HG03039 (cell line): ENCODE data around the gene SLC1A6.
"Not testable (repeated sequence)": the region's sequence is repeated elsewhere in the genome, so short reads cannot be mapped to it uniquely, and the experiment has no call there.

Experiments used
- ATAC-seq: cut with Tn5 transposase; IDR thresholded peaks from one replicate; pipeline ENCODE4 v1.9.1; 2021; ENCODE audit warnings: mild to moderate bottlenecking, moderate library complexity; ENCODE audit not compliant: unreplicated experiment

SLC1A6 gene

DNA sequence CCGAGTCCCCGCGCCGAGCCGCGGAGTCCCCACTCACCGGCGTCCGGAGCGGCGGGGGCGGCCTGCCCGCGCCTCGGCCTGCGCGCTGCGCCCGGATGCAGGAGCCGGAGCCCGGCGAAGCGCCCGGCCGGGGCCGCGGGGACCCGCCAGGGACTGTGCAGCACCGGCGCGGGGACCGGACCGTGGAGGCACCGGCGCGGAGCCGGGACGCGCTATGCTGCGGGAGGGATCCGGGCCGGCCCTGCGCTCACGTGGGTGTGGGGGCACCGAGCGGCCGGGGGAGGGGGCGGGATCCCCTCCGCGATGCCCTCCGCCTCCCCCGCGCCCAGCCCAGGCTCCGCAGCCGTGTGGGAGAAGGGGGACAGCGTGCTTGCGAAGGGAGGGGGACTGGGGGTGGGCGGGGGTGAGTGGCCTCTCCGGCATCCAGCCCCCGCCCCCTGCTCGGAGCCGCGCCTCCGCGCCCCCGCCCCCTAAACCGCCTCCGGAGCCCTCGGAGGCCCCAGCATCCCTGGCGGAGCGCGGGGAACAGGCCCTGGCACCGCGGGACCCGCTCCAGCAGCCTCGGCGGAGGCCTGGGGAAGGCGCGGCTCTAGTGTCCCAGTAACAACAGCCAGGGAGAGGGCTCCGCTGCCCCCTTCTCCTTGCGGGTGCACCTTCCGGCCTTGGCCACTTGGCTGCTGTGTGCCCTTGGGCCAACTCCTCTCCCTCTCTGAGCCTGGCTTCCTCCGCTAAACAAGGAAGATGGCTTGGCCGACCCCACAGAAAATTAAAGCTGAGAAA is at the start of gene SLC1A6:
SLC1A6 (minus strand) TSS at position 389 of the 780 bp plus-strand sequence. CDS start 6,954 bp downstream, outside the sequence.
- no peak for ATAC-seq

DNA sequence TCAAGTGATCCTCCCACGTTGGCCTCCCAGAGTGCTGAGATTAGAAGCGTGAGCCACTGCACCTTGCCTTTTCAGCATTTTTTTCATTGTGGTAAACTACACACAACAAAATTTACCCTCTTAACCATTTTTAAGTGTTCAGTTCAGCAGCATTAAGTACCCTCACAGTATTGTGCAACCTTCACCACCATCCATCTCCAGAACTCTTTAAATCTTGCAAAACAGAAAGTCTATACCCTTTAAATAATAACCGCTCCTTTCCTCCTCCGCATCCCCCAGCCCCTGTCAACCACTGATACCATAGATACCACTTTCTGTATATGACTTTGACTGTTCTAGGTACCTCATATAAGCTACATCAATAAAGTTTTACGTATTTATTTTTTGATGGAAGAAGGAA is 48.8 kb upstream of the SLC1A6 start:
- no peak for ATAC-seq

DNA sequence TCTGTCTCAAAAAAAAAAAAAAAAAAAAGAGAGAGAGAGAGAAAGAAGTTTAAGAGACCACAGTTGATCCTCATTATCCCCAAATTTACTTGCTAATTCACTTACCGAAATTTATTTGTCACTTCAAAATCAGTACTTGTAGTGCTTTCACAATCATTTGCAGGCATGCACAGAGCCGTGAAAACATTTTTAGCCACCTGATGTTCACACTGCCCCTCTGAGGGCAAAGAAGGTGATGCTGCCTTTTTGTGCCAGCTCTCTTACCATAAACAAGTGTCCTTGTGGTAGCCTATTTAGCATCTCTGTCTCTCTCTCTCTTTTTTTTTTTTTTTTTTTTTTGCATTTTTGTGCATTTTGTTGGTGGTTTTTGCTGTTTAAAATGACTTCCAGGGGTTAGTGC is 45.6 kb upstream of the SLC1A6 start:
- no peak for ATAC-seq

DNA sequence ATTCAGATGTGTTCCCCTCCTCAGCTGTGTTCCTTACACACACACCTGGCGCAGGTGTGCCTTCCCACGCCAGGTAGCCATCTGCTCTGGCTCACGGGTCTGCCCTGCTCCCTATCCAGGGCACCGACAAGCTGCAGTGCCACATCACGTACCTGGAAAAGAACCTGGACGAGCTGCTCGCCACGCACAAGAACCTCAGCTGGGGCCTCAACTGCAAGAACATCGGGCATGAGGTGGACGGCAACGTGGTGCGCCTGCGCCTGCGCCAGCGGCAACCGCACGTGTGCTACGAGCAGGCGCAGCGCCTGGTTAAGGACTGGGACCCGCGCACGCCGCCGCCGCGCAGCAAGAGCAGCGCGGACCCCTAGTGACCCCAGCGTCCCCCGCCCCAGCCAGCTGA is 43.1 kb upstream of the SLC1A6 start:
- no peak for ATAC-seq

DNA sequence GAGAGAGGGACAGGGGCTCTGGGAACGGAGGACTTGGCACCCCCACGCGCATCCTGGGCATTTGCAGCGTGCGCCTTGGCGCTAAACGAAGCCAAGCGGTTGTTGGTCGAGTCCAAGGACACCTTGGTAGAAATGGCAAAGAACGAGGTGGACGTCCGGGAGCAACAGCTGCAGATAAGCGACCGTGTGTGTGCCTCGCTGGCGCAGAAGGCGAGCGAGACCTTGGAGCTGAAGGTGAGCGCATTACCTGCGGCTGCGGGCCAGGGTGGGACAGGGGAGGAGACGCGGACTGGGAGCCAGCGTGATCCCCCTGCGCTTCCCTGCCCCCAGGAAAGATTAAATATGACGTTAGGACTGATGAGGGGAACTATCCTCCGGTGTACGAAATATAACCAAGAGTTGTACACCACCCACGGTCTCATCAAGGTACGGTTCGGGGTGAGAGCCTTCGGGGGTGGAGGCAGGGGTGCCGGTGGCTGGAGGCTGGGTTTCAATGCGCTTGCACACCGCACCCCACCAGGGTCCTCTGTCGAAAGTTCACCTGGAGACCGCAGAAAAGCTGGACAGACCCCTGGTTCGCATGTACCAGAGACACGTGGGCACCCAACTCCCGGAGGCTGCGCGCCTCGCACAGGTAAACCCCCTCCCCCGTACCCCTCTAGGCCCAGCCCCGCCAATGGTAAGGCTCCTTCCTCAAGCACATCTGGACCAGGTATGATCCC is 41.8 kb upstream of the SLC1A6 start:
- no peak for ATAC-seq

DNA sequence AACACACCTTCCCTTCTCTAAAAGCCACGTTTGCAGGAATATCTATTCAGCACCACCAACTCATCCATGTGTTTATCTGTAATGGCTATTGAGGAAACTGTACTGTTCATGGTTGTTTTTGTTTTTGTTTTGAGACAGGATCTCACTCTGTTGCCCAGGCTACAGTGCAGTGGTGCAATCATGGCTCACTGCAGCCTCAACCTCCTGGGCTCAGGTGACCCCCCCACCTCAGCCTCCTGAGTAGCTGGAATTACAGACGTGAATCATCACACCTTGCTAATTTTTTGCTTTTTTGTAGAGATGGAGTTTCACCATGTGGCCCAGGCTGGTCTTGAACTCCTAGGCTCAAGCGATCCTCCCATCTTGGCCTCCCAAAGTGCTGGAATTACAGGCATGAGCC is 39.2 kb upstream of the SLC1A6 start:
- not testable (repeated sequence) for ATAC-seq

DNA sequence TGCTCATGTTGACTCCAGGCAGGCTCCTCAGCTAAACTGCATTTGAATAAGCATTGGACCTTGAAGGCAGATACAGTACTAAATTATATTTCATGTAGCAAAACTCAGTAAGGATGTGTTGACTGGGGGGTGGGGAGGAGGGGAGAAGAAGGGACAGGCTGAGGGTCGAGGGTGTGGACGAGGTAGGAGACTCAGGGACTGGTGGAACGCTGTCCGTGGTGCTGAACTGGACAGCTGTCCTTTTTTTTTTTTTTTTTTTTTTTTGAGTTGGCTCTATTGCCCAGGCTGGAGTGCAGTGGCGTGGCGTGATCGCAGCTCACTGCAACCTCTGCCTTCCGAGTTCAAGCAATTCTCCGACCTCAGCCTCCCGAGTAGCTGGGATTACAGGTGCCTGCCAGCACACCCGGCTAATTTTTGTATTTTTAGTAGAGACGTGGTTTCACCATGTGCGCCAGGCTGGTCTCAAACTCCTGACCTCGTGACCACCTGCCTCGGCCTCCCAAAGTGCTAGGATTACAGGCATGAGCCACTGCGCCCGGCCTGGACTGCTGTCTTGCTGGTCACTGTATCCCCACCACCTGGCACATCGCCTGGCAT is 36.4 kb upstream of the SLC1A6 start:
- no peak for ATAC-seq

DNA sequence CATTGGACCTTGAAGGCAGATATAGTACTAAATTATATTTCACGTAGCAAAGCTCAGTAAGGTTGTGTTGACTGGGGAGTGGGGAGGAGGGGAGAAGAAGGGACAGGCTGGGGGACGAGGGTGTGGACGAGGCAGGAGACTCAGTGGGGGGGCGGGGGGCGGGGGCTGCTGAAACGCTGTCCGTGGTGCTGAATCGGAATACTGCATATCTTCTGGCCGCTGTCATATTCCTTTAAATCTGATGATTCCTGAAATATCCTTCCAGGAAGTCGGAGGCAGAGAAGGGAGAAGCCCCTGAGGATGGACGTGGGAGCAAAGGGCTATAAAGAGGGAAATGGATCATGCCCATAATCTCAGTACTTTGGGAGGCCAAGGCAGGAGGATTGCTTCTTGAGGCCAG is 34.9 kb upstream of the SLC1A6 start:
- no peak for ATAC-seq

DNA sequence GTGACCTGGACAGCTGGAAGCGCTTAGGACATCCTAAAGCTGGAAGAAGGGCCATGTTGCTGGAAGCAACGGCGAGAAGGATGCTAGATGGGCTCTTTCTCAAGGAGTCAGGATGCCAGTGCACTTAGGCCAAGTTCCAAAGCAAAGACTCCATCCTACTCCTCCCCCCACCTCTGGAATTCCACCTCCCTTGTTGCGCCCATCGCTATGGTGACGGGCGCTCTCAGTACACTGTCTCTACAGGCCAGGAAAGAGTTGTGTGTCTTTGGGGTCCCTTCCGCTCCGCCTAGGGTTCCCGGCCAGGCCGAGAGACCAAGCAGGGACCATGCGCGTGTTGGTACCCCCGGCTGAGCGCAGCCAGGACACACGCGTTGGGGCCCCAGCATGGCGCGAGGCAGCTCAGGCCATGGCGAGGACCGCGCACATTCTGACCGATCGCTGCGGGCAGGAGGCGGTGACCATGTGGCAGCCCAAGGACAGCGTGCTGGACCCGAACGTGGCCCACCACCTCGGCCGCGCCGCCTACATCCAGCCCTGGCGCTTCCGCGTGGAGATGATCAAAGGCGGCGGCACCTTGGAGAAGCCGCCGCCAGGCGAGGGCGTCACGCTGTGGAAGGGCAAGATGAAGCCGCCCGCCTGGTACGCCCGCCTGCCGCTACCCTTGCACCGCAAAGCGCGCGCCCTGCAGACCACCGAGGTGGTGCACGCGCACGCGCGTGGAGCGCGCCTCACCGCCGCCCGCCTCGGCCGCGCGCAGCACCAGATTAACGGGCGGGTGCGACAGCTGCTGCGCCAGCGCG is 31.0 kb upstream of the SLC1A6 start:
- no peak for ATAC-seq

DNA sequence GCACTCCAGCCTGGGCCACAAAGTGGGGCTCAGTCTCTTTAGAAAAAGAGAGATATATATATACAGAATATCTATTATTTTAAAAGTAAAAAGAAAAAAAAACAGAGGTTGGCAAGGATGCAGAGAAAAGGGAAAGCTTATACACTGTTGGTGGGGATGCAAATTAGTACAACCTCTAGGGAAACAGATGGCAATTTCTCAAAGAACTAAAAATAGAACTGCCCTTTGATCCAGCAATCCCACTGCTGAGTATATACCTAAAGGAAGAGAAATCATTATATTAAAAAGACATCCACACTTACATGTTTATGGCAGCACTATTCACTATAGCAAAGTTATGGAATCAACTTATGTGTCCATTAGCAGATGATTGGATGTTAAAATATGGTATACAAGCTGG is 28.6 kb upstream of the SLC1A6 start:
- ATAC-seq = no peak

DNA sequence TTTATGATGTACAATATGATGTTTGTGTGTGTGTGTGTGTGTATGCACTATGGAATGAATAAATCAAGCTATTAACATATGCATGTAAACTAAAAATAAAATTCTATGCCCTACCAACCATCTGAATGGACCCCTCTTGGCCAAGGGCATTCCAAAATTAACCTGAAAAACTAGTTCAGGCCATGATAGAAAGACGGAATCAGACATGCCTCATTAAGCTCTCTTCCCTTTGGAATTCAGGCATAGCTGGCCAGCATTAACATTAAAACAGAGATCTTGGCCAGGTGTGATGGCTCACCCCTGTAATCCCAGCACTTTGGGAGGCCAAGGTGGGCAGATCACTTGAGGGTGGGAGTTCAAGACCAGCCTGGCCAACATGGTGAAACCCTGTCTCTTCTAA is 18.3 kb upstream of the SLC1A6 start:
- ATAC-seq = no peak

DNA sequence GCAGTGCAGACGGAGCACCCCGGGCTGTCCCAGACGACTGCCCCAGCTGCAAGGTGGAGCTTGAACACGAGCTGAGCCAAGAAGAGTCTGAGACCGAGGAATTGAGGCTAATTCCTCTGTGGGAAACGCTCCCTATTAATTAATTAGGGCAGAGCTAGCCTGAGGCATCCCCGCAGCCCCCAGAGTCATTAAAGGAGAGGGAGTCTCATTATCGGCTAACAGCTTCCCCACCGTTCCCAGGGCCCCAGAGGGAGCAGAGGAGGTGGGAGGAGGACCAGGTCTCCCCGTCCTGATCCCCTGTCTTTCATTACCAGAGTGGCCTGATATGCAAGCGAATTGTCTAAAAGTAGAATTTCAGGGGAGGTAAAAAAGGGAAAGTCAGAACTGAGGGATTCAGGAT is 13.1 kb upstream of the SLC1A6 start:
- ATAC-seq = no peak

DNA sequence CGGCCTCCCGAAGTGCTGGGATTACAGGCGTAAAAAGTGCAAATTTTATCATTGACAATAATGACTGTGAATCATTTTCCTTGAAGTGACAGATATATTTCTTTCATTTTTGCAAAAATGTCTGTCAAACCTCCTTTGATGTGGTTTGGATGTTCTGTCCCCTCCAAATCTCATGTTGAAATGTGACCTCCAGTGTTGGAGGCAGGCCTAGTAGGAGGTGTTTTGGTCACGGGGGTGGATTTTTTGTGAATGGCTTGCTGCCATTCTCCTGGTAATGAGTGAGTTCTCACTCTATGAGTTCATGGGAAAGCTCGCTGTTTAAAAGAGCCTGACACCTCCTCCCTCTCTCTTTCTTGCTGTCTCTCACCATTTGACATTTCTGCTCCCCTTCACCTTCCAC is 5.5 kb upstream of the SLC1A6 start:
- ATAC-seq = no peak

DNA sequence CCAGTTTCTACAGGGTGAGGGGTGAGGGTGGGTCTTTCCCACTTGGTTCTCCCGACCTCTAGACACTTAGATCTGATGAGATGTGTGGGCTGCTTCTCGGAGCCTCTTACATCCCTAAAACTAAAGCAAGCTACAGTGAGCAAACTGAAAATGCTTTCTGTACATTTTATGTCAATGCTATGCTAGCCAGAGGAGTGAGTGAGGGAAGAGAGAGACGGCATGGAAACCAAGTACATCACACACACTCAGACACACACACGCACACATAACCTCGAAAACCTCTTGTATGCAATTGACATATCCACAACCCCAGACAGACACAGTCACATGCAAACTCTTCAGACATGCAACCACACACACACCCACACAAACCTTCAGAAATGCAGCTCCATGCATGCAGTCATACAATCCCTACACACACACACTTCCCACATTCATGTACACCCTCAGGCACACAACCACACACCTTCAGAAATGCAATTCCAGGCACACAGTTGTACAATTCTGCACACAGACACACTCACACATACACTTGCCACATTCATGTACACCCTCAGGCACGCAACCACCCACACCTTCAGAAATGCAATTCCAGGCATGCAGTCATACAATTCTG is 1.4 kb downstream of the SLC1A6 start:
- ATAC-seq = no peak

DNA sequence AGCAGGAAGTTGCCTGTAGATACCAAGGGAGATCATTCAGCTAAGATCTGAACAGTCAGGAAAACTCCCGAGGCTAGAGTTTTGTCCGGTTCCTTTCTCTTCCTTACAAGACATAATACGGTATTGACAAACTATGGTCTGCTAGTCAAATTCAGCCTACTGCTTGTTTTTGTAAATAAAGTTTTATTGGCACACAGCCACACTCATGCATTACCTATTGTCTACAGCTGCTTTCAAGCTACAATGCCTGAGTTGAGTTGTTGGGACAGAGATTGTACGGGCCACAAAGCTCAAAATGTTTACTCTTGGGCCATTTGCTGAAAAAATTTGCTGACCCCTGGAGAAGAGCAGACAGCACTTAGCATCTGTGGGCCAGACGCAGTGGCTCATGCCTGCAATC is 2.5 kb downstream of the SLC1A6 start:
- no peak for ATAC-seq

DNA sequence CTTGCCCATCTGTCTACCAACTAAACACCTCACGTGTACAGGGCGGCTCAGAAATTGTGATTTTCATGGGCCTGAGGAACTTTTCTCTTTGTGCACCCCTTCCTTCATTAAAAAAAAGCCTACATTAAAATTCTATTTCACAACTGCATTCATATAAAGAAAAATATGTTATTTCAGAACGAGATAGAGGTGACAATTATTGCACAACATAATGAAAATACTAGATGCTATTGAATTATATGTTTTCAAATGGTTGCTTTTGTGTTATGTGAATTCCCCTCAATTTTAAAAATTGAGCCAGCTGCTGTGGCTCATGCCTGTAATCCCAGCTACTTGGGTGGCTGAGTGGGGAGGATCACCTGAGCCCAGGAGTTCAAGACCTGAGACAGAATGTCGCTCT is 5.2 kb downstream of the SLC1A6 start:
- no peak for ATAC-seq

DNA sequence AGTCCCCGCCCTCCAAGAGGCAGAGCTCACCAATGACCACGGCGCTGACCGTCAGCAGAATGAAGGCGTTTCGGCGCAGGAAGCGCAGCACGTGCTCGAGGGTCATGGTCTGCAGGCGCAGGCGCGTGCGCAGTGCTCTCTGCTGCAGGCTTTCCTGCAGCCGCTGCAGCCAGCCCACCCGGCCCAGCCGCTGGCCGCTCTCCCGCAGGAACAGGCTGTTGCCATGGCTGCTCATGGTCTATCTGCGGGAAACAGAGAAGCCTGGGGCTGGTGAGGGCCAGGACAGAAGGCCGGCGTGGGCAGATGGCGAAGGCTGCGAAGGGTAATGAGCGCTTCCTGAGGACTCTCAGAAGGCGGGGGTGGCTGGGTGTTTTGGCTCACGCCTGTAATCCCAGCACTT is 7.0 kb downstream of the SLC1A6 start:
- no peak for ATAC-seq

DNA sequence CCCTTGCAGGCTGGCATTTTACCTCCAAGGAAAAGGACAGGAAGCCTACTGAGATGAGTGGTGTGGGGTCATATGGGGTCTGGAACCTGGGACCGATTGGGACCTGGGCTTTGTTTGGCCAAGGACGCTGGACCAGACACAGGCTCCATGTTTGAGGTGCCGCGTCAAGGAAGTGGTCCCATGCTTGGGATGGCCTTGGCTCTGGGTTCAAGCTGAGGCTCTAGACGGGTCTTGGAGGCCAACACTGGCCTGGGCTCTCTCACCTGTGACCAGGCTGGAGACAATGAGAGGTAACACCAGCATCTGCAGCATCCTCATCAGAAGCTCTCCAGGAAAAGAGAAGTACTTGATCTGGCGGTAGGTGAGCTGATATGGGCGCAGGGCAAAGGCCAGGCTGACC is 8.2 kb downstream of the SLC1A6 start:
- ATAC-seq = no peak

DNA sequence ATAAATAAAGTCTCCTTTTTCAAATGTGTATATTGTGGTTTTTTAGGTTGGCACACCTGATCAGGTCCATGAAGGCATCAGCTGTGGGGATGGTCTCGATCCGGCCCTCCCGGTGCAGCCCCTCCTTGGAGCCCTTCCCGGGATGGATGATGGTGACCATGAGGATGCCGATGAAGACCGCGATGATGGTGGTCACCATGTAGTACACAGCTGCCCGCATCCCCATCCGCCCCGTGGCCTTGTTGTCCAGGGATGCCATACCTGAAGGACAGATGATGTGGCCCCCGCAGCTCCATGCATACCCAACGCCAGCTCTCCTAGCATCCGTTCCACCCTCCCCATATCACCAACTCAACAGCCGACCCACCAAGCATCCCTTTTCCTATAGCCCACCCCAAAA is 11.4 kb downstream of the SLC1A6 start:
- ATAC-seq = no peak

DNA sequence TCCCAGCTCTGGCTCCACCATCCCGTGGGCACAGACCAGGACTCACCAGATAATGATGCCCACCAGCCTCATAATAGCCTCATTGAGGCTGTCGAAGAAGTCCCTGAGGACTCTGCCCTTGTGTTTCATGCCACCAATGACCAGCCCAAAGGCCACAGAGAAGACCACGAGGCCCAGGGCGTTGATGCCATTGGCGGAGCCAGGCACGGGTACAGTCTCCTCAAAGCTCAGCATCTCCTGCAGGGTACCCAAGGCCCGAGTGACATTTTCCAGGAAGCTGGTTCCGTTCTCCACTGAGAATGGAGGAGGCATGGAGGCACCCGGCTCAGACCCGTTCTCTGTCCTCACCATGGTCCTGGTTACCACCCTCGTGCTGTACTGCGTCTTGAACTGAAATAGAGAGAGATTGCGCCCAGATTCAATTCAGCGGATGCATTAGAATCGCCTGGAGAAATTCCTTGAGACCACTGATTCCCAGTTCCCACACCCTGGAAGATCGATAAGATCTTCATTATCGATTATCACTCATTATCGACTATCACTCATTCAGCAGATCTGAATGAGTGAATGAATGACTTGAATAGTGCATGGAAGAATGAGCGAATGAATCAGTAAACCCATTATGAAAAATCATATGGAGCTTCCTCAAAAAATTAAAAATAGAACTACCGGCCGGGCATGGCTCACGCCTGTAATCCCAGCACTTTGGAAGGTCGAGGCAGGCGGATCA is 17.5 kb downstream of the SLC1A6 start:
- no peak for ATAC-seq
